Endothelial cell of umbilical vein (primary cell): ENCODE results near the gene ME3.

ENCODE experiments used
- CTCF ChIP-seq, 2 donors: IDR thresholded peaks; 1 replicate in 1 of 2; 2 replicates in 1 of 2; pipeline ENCODE4 v1.5.1; 2011; ENCODE audit warnings: low read length in 2 of 2, mild to moderate bottlenecking in 2 of 2, moderate library complexity in 2 of 2, control low read depth in 1 of 2, inconsistent platforms in 1 of 2, low read depth in 1 of 2; ENCODE audit not compliant: insufficient read depth in 1 of 2; ENCODE audit errors: extremely low read depth in 1 of 2
- MAX ChIP-seq: IDR thresholded peaks from 2 replicates; pipeline ENCODE4 v1.6.1; 2011; ENCODE audit not compliant: insufficient read depth, insufficient read length
- POLR2A ChIP-seq: IDR thresholded peaks from 2 replicates; pipeline ENCODE4 v1.6.1; 2012; ENCODE audit warnings: low read depth, mild to moderate bottlenecking, control low read depth, low read length

GRCh38 chr11:86443415-86443814 is 229.0 kb downstream of the ME3 start:
- TF ChIP-seq POLR2A (no peak), CTCF (IDR thresholded peaks at IDR 0.05; ENCODE audit: extremely low read depth in 1 of 2, insufficient read depth in 1 of 2, low read depth in 1 of 2, low read length in 2 of 2) (no peak), MAX (no peak)
